Ecto neural progenitor cell (in vitro differentiated cells): ENCODE data around the gene DUS2.

ENCODE experiments used
- DNase-seq: peaks from one replicate; pipeline ENCODE4 v3.0.0-alpha.2; 2018; ENCODE audit warnings: low spot score

The DUS2 gene

GRCh38 chr16:68046106-68046505 lies 23.0 kb downstream of the DUS2 start:
- no peak for DNase-seq

DNA sequence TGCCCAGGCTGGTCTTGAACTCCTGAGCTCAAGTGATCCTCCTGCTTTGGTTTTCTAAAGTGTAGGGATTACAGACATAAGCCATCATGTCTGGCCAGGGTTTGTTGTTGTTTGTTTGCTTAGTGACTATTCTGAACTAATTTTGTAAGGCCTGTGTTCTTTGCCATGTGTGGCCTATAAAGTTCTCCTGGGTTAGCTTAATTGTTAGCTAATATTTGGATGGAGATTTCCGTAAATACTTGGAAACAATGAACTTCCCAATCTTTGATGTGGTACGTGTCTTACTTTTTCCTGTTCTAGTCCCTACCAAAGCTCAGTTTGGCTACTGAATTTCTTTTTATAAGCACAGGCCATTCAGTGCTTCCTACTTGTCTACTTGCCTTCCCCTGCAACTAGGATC lies 24.9 kb downstream of the DUS2 start:
- no peak for DNase-seq

- DNase-seq = no peak
Observed at GRCh38 chr16:68049449-68049848, 26.4 kb downstream of the DUS2 start.

- DNase-seq = no peak
Observed at GRCh38 chr16:68055395-68055794, 32.3 kb downstream of the DUS2 start.

- no peak for DNase-seq
Observed at GRCh38 chr16:68059804-68060203, 36.7 kb downstream of the DUS2 start.

DNA sequence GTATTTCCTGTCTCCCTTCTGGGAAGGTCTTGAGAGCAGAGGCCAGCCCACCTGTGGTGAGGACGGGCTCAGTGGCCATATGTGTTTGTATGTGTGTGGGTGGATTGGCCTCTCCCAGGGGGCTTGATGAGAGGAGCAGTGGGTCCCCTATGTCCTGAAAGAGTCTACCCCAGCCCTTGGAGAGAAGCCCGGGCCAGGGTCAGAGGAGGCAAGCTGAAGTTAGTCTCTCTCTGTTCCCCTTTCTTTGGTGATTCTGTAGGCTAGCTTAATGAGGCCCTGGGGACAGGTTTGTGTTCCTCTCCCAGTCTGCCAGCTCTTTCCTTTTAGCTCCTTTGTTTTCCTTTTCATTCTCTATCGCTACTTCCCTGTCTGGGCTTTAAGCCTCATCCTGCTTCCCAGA lies 38.3 kb downstream of the DUS2 start:
- DNase-seq = no peak

- DNase-seq = no peak
Observed at GRCh38 chr16:68062910-68063393, 39.9 kb downstream of the DUS2 start.

GRCh38 chr16:68064791-68065365 lies 41.8 kb downstream of the DUS2 start:
- peak; percentile 75 for DNase-seq

DNA sequence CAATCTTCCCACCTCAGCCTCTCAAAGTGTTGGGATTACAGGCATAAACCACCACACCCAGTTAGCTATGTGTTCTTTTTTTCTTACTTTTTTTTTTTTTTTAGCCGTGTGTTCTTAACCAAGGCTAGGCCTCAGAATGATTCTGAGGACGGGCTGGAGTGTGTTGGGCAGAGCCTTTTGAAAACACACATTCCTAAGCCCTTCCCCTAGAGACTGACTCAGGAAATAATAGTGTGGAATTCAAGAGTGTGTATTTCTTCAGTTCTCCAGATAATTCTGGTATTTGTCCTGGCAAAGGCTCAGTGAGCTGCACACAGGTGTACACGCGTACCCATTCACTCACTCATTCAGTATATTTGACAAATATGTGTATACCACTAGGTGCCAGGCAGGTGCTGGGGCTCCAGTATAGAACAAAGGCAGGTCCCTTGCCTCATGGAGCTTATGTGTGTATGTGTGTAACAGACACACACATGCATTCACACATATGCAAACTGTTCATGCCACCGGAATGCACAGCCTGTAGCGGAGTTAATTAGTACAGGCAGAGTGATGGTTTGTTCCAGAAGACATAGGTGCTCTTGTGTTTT lies 42.7 kb downstream of the DUS2 start:
- DNase-seq = no peak

DNA sequence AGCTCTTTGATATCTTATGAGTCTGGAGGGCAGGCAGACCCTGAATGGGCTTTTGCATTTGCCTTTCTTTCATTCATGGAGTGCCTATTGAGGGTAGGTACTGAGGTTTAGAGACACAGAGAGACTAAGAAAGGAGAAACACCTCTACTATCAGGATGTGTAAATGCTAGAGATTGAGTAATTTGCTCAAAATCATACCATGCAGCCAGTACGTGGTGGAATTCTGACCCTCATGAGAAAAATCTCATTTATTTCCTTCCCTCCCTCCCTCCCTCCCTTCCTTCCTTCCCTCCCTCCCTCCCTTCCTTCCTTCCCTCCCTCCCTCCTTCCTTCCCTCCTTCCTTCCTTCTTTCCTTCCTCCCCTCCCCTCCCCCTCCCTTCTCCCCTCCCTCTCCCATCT lies 43.7 kb downstream of the DUS2 start:
- DNase-seq = no peak

GRCh38 chr16:68068926-68069325 lies 45.8 kb downstream of the DUS2 start:
- no peak for DNase-seq

DNA sequence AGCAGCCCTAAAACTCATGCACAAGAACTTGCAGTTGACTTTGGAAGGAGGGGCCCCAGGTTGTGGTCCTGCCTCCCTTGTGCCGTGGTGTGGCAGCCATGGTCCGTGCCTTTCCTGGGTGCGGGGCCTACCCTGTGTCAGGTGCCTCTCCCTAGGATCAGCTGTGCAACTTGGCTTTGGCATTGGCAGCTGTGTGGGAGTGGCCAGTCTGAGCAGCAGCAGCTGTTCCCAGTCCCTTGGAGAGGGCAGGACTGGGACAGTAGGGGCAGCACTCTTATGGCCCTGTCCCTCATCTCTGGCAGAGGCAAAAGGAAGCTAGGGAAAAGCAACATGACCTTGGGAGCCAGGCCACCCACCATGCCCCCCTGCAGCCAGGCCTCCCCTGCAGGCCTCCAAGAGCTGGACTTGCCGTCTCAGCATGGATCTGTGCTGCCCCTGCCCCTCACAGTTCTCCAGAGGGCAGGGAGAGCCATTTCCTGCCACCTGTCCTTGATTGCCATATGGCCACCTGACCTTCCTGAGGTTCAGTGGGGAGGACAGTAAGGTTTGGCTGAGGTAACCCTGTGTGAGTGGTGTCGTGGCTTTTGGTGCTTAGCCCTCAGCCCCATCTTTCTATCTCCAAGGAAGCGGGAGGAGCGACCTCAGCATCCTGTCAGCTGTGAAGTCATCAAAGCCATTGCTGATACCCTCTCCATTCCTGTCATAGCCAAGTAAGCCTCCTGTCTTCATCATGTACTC lies 46.6 kb downstream of the DUS2 start:
- DNase-seq = no peak

DNA sequence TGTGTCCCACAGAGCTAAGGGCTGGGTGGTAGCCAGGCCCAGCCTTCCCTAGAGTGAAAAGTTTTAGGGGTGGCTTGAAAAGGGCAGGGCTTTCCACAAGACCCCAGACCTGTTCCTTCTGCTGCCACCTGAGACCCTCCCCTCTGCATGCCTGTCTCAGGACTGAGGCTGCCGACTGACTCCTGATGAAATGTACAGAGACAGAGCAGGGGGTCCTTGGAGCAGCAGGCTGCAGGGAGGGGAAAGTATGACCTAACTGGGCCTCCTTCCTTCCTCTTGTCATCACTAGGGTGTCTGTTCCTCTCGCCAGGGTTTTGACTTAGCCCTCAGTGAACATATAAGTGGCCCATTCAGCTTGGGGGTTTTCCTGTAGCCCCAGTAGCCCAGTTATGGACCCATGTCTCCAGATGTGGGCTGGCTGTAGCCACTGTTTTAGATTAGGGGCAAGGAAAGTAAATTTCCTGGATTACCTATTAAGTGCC lies 47.2 kb downstream of the DUS2 start:
- DNase-seq = no peak

- no peak for DNase-seq
Observed at GRCh38 chr16:68070806-68071517, 47.9 kb downstream of the DUS2 start.

DNA sequence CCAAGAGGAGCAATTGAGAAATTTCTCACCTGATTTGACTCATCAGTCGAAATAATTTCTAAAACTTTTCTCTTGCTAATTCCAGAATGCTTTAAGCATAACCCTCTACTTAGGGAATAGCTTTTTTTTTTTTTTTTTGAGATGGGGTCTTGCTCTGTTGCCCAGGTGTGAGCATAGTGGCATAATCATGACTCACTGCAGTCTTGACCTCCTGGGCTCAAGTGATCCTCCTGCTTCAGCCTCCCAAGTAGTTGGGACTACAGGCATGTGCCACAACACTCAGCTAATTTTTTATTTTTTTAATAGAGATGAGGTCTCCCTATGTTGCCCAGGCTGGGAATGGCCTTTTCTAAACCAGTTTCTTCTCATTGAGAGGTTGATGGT lies 48.4 kb downstream of the DUS2 start:
- no peak for DNase-seq

GRCh38 chr16:68072038-68072695 lies 49.1 kb downstream of the DUS2 start:
- no peak for DNase-seq

DNA sequence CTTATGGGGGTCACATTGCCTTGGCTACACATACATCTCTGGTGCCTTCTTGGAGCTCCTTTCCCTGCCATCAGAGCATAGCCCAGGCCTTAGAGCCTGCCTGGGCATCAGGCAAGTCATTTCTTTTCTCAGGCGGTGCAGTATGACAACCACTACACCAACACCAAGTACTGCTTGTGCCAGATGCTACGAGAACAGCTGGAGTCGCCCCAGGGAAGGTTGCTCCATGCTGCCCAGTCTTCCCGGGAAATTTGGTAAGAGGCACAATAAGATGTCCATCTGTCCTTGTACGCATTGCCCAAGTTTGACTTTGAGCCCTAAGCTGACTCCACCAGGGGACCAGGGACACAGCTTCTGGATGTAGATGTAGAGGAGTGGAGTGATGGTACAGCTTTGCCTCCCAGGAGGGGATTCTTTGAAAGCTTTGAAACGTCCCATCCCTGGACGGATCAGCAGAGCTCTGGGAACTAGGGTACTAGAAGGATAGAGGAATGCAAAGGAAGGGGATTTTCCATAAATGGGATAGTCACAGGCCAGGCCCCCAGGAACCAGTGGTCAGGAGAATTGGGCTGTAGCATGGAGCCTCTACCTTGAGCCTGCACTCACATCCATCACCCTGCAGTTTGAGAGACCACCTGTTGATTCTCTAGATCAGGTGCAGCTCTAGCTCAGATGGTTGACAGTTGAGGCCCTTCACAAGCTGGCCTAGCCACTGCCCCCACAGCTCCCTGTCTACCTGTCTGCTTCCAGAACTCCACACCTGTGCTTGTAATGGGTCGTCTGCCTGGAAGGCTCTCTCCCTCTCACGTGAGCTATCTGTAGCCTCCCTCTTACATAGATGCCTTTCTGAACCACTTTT lies 51.0 kb downstream of the DUS2 start:
- DNase-seq = no peak

- DNase-seq = no peak
Observed at GRCh38 chr16:68074850-68075555, 51.9 kb downstream of the DUS2 start.

GRCh38 chr16:68075980-68076379 lies 52.9 kb downstream of the DUS2 start:
- DNase-seq = no peak

- no peak for DNase-seq
Observed at GRCh38 chr16:68076560-68076959, 53.5 kb downstream of the DUS2 start.
